Mesendoderm (in vitro differentiated cells): Measurements from ENCODE around the gene OR1A1.
"Not testable (repeated sequence)": the region's sequence is repeated elsewhere in the genome, so short reads cannot be mapped to it uniquely, and the experiment has no call there.

ENCODE experiments used
- DNase-seq: peaks from one replicate; pipeline ENCODE4 v3.0.0; 2013
- H2AK5ac ChIP-seq: 2 replicates; pipeline ENCODE4 v1.6.1; 2013; ENCODE audit warnings: low read length, inconsistent platforms
- H2BK120ac ChIP-seq: 2 replicates; pipeline ENCODE4 v1.6.1; 2013; ENCODE audit warnings: low read depth, mild to moderate bottlenecking, low read length, moderate library complexity, mixed read lengths
- H2BK15ac ChIP-seq: replicated peaks from 2 replicates; pipeline ENCODE4 v1.6.1; 2013; ENCODE audit warnings: low read depth, mild to moderate bottlenecking, moderate library complexity
- H2BK5ac ChIP-seq: 2 replicates; pipeline ENCODE4 v1.6.1; 2013; ENCODE audit warnings: low read length, inconsistent platforms
- H3K18ac ChIP-seq: 2 replicates; pipeline ENCODE4 v1.6.1; 2013; ENCODE audit warnings: mild to moderate bottlenecking, low read length, mixed read lengths
- H3K23ac ChIP-seq: one replicate; pipeline ENCODE4 v1.6.1; 2013; ENCODE audit warnings: low read length
- H3K27ac ChIP-seq: 2 replicates; pipeline ENCODE4 v1.5.1; 2013; ENCODE audit warnings: low read depth, mild to moderate bottlenecking, inconsistent platforms, low read length, moderate library complexity
- H3K27me3 ChIP-seq: 2 replicates; pipeline ENCODE4 v1.6.1; 2013; ENCODE audit warnings: low read length, control low read depth, mild to moderate bottlenecking, inconsistent platforms; ENCODE audit not compliant: insufficient read depth, poor library complexity
- H3K36me3 ChIP-seq: 2 replicates; pipeline ENCODE4 v1.6.1; 2013; ENCODE audit warnings: low read length, inconsistent platforms; ENCODE audit not compliant: control insufficient read depth, insufficient read depth
- H3K4ac ChIP-seq: one replicate; pipeline ENCODE4 v1.6.1; 2013; ENCODE audit warnings: low read depth, mild to moderate bottlenecking, low read length, moderate library complexity
- H3K4me1 ChIP-seq: 2 replicates; pipeline ENCODE4 v1.6.1; 2013; ENCODE audit warnings: low read depth, low read length, inconsistent platforms; ENCODE audit not compliant: control insufficient read depth
- H3K4me2 ChIP-seq: 2 replicates; pipeline ENCODE4 v1.6.1; 2013; ENCODE audit warnings: low read length
- H3K4me3 ChIP-seq: 2 replicates; pipeline ENCODE4 v1.5.1; 2013; ENCODE audit warnings: mild to moderate bottlenecking, low read length
- H3K56ac ChIP-seq: one replicate; pipeline ENCODE4 v1.6.1; 2013; ENCODE audit warnings: low read length
- H3K79me1 ChIP-seq: 2 replicates; pipeline ENCODE4 v1.6.1; 2013; ENCODE audit warnings: low read length, inconsistent platforms
- H3K79me2 ChIP-seq: 2 replicates; pipeline ENCODE4 v1.6.1; 2013; ENCODE audit warnings: mild to moderate bottlenecking, low read length; ENCODE audit not compliant: control insufficient read depth, insufficient read depth
- H3K9ac ChIP-seq: 2 replicates; pipeline ENCODE4 v1.6.1; 2013; ENCODE audit warnings: low read length, inconsistent platforms
- H4K5ac ChIP-seq: one replicate; pipeline ENCODE4 v1.6.1; 2013; ENCODE audit warnings: low read length
- H4K8ac ChIP-seq: one replicate; pipeline ENCODE4 v1.6.1; 2013; ENCODE audit warnings: low read depth, mild to moderate bottlenecking, control low read depth, low read length, moderate library complexity
- WGBS: extraction: QIAGEN DNeasy Blood & Tissue Kit; methylation state at CpG from one replicate; pipeline ENCODE4 v1.1.7; 2013; ENCODE audit warnings: low lambda C conversion rate, missing lambda C conversion rate; ENCODE audit not compliant: insufficient coverage; ENCODE audit errors: extremely low coverage; 5-methylcytosine and 5-hydroxymethylcytosine counted together

Gene OR1A1

DNA sequence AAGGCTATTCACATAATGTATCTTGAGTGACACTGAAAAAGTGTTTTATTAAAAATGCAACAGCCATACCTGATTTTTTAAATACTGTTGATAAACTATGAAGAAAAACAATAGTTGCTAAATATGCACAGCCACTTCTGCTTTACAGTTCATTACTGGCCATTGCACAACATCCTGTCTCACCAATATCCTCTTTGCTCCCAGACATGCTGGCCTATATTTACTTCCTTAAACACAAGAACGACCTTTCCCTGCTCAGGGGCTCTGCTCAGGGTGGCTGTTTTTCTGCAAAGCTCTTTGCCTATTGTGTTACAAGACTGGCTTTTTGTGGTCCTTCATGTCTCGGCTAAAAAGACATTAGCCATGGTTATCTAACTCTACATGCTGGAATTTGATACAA, 31.2 kb downstream of the OR1A1 start:
- H3K36me3 ChIP-seq, H3K4me1 ChIP-seq, H2BK15ac ChIP-seq, H3K4me3 ChIP-seq, H3K79me2 ChIP-seq, H3K27ac ChIP-seq, H2BK120ac ChIP-seq, H2BK5ac ChIP-seq, H3K4me2 ChIP-seq, H3K79me1 ChIP-seq, H3K18ac ChIP-seq, H4K8ac ChIP-seq, H3K56ac ChIP-seq, H4K5ac ChIP-seq, DNase-seq, H3K23ac ChIP-seq, H3K9ac ChIP-seq, H3K4ac ChIP-seq, H3K27me3 ChIP-seq, H2AK5ac ChIP-seq: not testable (repeated sequence)
- WGBS: no CpG with 5 or more reads among the region's 2 CpGs

- not testable (repeated sequence) for H4K8ac ChIP-seq, H3K18ac ChIP-seq, H3K79me2 ChIP-seq, H2AK5ac ChIP-seq, H3K79me1 ChIP-seq, H3K36me3 ChIP-seq, H3K4ac ChIP-seq, H3K27me3 ChIP-seq, H4K5ac ChIP-seq, H3K4me1 ChIP-seq, H3K4me2 ChIP-seq, H2BK120ac ChIP-seq, H3K56ac ChIP-seq, H2BK15ac ChIP-seq, H3K27ac ChIP-seq, H3K9ac ChIP-seq, H3K23ac ChIP-seq, H3K4me3 ChIP-seq, DNase-seq, H2BK5ac ChIP-seq
- no CpG with 5 or more reads among the region's 1 CpG for WGBS
These were observed 33.6 kb downstream of the OR1A1 start for GRCh38 chr17:3241044-3241443.

- no CpG with 5 or more reads among the region's 1 CpG for WGBS
- not testable (repeated sequence) for H3K4me3 ChIP-seq
These were observed 37.4 kb downstream of the OR1A1 start for GRCh38 chr17:3244841-3245240.

GRCh38 chr17:3249013-3249412, 41.5 kb downstream of the OR1A1 start:
- not testable (repeated sequence) for H2AK5ac ChIP-seq, H3K9ac ChIP-seq, H3K4ac ChIP-seq, H3K56ac ChIP-seq, DNase-seq, H4K8ac ChIP-seq, H3K36me3 ChIP-seq, H3K27ac ChIP-seq, H2BK15ac ChIP-seq, H3K27me3 ChIP-seq, H3K18ac ChIP-seq, H3K4me1 ChIP-seq, H3K4me3 ChIP-seq, H3K79me2 ChIP-seq, H2BK5ac ChIP-seq, H3K23ac ChIP-seq, H2BK120ac ChIP-seq, H4K5ac ChIP-seq, H3K4me2 ChIP-seq, H3K79me1 ChIP-seq
- WGBS: no CpG with 5 or more reads among the region's 2 CpGs

More at GRCh38 chr17:3244841-3245240, 37.4 kb downstream of the OR1A1 start:
- not testable (repeated sequence) for H3K27me3 ChIP-seq, H3K4me2 ChIP-seq, H3K56ac ChIP-seq, H3K79me2 ChIP-seq, H4K5ac ChIP-seq, H3K9ac ChIP-seq, H2BK5ac ChIP-seq, H2BK15ac ChIP-seq, H3K36me3 ChIP-seq, H2BK120ac ChIP-seq, H3K4me1 ChIP-seq, H3K27ac ChIP-seq, H3K79me1 ChIP-seq, H3K4ac ChIP-seq, H3K18ac ChIP-seq, H4K8ac ChIP-seq, H2AK5ac ChIP-seq, DNase-seq, H3K23ac ChIP-seq

- Histone ChIP-seq H2BK15ac (no peak overlapping the region), H3K27ac (no peak overlapping the region), H3K79me1 (no peaks in the 10 kb centered on the region), H3K4me1 (no peaks in the 10 kb centered on the region), H3K18ac (no peak overlapping the region), H3K36me3 (no peaks in the 10 kb centered on the region), H2AK5ac (no peak overlapping the region), H3K23ac (no peak overlapping the region), H3K9ac (no peak overlapping the region), H4K8ac (no peak overlapping the region), H3K4me3 (no peak overlapping the region), H2BK5ac (no peak overlapping the region), H2BK120ac (no peak overlapping the region), H3K4me2 (no peak overlapping the region), H3K27me3 (no peaks in the 10 kb centered on the region), H3K4ac (no peak overlapping the region), H3K79me2 (no peaks in the 10 kb centered on the region), H4K5ac (no peak overlapping the region), H3K56ac (no peak overlapping the region)
- no peak for DNase-seq
- WGBS: no CpG with 5 or more reads among the region's 8 CpGs
These were observed 49.1 kb downstream of the OR1A1 start for GRCh38 chr17:3256575-3256974.

- no peak for DNase-seq
- no peak overlapping the region for H3K4ac ChIP-seq
- no peak overlapping the region for H3K23ac ChIP-seq
- H3K36me3 ChIP-seq: no peaks in the 10 kb centered on the region
- no peak overlapping the region for H3K56ac ChIP-seq
- H3K4me1 ChIP-seq: no peaks in the 10 kb centered on the region
- no peak overlapping the region for H3K9ac ChIP-seq
- H3K27ac ChIP-seq: no peak overlapping the region
- H3K4me2 ChIP-seq: no peak overlapping the region
- no peak overlapping the region for H2BK120ac ChIP-seq
- H3K27me3 ChIP-seq: no peaks in the 10 kb centered on the region
- no CpG with 5 or more reads among the region's 1 CpG for WGBS
- no peaks in the 10 kb centered on the region for H3K79me2 ChIP-seq
- no peak overlapping the region for H2AK5ac ChIP-seq
- H4K8ac ChIP-seq: no peak overlapping the region
- no peak overlapping the region for H3K18ac ChIP-seq
- H2BK15ac ChIP-seq: no peak overlapping the region
- no peaks in the 10 kb centered on the region for H3K79me1 ChIP-seq
- H3K4me3 ChIP-seq: no peak overlapping the region
- H4K5ac ChIP-seq: no peak overlapping the region
- H2BK5ac ChIP-seq: no peak overlapping the region
These were observed 52.7 kb downstream of the OR1A1 start for GRCh38 chr17:3260163-3260562.
